HG02610 (cell line): Measurements from ENCODE around the gene SLC22A1.
"Not testable (repeated sequence)": the region's sequence is repeated elsewhere in the genome, so short reads cannot be mapped to it uniquely, and the experiment has no call there.

Experiments
- ATAC-seq: cut with Tn5 transposase; IDR thresholded peaks from one replicate; pipeline ENCODE4 v1.9.1; 2021; ENCODE audit warnings: mild to moderate bottlenecking, moderate library complexity; ENCODE audit not compliant: unreplicated experiment

Gene SLC22A1

DNA sequence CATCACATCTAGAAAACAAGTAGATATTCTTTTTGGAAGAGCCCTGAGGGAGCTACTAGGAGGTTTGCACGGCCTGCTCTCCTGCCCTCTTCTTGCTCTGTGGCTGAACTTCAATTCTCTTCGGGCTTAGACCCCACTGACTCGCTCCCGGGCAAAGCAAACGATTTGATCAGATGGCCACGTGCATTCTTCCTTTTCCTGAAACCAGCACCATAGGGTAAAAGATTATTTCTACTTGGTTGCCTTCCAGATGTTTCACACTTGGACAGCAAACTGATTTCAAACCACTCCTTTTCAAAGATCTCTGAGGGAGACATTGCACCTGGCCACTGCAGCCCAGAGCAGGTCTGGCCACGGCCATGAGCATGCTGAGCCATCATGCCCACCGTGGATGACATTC is at the start of gene SLC22A1:
Gene SLC22A1 (plus strand): TSS at position 258 of the 400 bp plus-strand sequence. CDS start 121 bp downstream, at position 379.
- no peak for ATAC-seq

DNA sequence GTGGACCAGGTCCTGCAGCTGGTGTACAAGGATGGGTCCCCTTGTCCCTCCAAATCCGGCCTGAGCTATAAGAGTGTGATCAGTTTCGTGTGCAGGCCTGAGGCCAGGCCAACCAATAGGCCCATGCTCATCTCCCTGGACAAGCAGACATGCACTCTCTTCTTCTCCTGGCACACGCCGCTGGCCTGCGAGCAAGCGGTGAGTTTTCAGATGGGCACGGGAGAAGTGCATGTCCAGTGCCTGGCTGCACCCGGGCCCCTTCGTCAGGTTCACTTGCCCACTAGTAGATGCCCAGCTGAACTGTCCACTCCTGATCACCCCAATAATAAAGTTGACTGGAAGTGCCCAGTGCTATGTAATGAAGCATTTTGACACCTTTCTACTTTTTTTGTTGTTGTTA is 48.3 kb upstream of the SLC22A1 start:
- no peak for ATAC-seq

DNA sequence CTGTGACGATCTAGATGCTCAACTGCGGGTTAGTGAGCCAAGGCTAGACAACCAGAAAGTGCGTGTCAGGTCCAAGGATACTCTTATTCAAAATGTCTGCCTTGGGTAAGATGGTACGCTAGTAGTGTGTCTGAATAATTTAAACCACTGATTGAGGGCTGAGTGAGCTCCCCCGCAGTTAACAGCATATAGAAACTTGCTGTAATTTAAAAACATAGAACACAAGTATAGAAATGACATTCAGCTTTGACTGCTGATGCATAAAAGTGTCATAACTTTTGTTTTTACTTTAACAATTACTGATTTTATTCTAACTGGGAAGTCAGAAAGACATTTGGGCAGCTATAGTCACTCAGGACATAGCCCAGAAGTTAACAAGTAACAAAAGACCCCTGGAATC is 45.6 kb upstream of the SLC22A1 start:
- peak; percentile 89 for ATAC-seq

DNA sequence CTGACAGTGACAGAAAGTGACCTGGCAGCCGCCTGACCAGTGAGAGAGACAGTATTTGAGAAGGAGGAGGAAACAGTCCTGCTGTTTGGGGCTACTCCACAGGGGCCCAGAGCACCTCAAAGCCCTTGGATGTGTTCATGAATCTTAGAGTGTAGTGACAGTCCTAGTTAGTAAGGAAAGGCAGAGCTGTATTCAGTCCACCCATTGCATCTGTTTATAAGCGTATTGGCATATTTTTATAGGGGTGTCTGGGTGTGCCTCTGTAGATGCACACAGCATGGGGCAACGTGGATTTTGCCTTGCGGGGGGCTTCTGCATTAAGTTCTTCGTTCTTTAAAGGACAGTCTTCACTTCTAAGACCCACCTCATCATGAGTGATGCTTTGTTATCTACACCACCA is 44.6 kb upstream of the SLC22A1 start:
- ATAC-seq: no peak

DNA sequence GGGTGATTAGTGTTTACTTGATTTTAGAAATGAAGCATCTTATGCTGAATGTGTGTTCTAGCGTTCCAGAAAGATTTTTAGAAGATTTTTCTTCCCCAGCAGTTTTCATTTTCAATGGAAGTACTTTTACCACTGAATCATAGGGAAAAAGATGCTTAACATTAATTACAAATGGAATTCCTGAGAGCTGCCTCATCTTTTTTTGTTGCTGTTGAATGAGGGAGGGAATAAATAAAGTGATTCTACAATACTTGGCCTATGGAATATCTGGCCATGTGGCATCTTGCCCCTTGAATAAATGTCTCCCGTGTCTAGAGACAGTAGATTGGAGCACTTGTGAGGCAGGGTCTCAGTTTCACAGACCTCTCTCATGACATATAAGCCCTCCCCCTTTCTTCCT is 44.1 kb upstream of the SLC22A1 start:
- ATAC-seq: no peak

DNA sequence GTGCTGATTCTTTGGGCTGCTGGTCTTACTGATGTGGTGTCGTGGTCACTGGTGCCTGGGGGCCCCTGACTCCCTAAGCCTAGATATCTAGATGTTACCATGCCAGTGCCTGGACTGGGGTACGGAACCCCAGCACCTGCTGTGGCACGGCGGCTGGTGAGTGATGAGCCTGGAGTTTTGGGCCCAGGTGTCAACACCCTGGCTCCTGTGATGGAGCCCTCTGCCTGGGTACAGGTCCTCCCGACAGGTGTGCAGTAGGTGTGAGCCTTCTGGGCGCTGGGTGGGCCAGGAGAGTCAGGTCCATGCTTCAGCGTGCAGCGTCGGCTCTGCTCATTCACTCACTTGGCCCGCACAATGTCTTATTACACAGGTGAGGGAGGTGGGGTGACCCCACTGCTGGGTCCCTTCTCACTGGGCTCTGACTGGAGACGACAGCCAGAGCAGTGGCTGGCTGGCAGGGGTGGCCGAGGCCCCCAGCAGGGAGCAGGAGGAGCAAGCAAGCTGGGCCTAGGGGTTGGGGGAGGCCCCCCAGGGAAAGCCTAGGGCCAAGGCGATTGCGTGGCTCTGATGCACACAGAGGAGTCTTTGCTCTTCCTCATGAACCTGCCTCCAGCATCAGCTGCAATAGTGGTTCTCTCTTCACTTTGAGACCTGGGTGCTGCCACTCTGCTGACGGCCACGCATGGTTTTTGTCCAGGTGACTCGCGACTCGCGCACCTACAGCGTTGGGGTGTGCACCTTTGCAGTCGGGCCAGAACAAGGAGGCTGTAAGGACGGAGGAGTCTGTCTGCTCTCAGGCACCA is 42.5 kb upstream of the SLC22A1 start:
- no peak for ATAC-seq

DNA sequence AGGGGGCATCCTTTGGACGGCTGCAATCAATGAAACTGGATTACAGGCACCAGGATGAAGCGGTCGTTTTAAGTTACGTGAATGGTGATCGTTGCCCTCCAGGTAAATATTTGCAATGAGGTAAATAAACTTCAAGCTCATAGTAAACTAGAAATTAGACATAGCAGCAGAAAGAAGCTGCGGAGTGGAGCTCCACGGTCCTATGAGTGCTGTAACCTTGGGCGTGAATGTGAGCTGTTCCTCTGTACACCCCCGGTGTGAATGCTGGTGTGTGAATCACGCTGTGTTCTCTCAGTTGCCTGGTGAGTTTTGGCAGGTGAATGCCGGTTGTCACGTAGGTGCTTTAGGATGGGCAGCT is 42.0 kb upstream of the SLC22A1 start:
- no peak for ATAC-seq

DNA sequence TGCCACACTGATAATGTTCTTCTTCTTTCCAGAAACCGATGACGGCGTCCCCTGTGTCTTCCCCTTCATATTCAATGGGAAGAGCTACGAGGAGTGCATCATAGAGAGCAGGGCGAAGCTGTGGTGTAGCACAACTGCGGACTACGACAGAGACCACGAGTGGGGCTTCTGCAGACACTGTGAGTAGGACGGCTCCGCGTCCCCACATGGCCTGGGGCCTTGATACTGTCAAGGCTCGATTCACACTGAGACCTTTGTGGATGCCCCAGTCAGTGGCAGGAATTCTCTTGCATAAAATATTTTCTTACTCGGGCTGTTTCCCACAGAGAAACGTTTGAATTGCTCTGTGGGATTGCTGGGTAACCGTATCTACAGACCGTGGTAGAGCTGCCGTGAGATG is 41.5 kb upstream of the SLC22A1 start:
- no peak for ATAC-seq

DNA sequence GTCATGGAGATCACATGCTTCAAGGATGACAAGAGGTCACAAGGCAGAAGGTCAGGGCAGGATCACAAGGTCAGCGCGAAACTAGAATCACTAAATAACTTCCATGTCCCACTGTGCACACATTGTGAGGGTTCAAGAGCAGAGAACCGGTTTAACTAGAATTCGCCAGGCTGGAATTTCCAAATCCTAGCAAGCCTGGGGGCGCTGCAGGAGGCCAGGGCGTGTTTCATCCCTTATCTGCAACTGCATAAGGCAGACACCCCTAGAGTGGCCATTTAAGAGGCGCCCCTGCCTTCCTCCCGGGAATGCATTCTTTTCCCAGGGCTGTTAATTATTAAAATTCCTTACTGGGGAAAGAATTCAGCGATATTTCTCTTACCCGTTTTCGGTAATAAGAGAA is 40.2 kb upstream of the SLC22A1 start:
- no peak for ATAC-seq

DNA sequence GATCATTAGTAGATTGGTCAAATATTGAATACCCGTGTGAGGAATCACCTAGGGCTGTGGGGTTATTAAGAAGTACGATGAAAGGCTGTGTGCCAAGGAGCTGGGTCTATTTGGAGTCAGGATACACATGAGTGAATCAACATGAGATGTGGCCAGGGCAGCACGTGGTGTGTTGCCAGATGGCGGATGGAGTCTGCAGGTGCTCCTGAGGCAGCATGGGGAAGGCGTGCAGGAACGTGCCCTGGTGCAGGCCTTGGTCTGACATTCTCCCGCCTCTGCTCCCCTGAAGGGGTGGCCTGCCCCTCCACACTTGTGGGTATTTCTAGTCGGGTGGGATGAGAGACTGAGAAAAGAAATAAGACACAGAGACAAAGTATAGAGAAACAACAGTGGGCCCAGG is 39.0 kb upstream of the SLC22A1 start:
- ATAC-seq: no peak

DNA sequence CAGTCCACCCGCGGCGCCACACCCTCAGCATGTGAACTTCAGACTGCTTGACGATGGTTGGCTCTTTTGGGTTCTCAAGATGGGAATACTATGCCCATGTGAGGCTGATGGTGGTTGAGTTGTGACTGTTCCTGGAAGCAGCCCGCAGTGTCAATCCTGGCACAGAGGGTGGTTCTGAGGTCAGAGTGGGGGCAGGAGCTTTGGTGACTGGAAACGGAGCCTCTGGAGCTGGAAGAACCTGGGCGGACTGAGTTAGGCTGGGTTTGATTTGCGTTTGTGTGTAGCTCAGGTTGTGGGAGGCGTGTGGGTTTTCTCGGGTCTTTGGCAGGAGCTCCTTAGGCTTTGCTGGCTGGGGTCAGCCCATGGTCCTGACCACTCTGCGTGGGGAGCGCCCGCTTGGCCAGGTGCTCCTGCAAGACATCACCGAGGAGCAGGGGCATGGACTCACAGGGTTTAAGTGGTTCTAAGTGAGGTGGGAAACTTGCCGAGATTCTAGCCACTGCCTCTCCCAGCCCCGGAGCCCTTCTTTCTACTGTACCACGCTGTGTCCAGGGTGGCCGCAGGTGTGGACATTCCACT is 37.3 kb upstream of the SLC22A1 start:
- ATAC-seq: no peak

DNA sequence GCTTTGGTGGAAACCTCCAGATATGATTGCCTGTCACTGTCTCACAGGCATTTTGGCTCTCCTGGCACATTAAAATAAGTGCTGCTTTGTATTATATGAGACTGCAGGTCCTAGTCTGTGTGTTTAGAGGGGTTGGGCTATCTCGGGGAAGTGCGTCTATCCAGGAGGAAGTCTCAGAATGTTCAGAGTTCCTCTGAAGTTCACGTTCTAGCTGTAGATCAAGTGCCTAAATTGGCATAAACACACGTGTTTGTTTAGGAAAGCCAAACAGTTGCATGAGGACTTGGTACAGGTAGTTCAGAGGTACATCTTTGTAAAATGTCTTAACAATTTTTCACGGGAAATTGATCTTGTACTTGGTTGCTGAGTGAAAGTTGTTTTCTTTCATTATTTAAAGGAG is 36.4 kb upstream of the SLC22A1 start:
- ATAC-seq: no peak

DNA sequence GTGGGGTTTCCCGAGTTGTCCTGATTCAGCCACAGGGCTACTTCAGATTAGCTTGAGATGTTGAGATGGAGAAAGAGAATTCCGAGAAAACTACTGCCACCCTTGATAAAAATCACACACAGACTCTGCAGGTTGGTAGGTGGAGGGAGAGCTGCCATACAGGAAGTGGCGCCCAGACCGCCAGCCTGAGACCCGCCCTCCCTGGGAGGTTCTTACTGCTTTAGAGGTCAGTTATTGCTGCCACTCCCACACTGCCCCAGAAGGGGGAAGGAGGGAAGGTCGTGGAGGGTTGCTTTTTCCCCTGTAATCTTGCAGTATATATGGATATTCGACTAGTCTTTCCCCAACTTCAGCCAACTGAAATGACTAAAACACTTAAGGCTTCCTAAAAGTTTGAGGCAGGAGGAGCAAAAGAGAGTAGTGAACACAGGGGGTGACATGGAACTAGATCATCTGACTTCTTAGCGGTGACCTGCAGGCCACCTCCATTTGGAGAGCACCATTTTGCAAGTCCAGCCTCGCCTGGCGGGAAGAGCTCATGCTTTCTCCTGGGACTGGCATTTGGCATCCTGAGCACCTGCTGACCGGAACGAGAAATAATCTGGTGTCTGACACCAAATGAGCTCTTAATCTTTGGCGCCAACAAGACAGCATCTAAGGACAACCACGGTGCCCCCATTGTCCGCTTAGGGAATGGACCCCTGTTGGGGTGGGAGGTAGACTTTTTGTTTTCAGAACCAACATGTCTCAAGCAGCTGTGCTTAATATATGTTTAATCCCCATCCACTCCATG is 35.7 kb upstream of the SLC22A1 start:
- no peak for ATAC-seq

DNA sequence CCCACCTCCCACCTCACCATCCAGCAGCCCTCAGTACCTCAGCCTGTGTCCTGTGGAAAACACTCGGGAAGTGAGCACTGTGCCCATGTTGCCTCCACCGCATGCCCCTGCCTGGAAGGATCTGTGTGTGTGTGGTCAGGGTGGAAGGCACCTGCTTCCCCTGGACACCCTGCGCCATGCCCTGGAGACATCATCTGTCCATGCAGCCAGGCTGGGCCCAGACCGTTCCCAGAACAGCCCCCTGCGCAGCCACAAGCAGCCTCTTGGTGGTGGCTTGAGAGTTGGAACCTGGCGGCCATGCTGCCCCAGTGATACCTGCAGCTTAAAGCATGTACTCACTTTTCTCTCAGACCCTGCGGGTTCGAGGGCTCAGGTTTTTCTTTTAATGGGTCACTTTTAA is 34.9 kb upstream of the SLC22A1 start:
- ATAC-seq: no peak

DNA sequence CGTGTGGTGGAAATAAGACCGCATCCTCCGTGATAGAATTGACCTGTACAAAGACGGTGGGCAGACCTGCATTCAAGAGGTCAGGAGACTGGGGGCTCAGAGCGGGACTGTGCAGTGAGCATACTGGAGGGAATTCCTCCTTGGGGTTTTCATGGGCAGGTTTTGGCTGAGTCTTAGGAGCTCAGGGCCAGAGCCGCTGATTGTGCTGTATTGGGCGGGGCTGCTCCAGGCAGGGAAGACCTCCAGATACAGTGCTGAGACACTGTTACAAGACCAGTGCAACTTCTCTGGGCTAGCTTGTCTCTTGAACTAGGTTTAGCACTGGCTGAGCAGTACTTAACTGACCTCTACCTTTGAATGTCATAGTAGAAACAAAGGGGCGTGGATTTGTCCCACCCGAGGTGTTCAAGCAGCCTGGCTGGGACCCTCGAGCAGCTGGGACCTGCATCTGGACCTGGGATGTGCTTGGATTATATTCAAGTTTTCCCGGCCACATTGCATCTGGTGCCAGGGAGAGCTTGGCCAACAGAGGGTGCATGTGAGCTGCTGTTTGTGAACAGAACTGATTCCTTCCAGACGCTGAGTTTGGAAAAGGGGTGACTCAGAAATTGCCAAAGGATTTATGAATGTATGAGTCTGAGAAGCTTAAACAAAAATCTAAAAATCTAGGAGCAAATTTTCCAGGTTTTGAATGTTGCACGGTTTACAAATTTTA is 33.4 kb upstream of the SLC22A1 start:
- ATAC-seq: no peak

DNA sequence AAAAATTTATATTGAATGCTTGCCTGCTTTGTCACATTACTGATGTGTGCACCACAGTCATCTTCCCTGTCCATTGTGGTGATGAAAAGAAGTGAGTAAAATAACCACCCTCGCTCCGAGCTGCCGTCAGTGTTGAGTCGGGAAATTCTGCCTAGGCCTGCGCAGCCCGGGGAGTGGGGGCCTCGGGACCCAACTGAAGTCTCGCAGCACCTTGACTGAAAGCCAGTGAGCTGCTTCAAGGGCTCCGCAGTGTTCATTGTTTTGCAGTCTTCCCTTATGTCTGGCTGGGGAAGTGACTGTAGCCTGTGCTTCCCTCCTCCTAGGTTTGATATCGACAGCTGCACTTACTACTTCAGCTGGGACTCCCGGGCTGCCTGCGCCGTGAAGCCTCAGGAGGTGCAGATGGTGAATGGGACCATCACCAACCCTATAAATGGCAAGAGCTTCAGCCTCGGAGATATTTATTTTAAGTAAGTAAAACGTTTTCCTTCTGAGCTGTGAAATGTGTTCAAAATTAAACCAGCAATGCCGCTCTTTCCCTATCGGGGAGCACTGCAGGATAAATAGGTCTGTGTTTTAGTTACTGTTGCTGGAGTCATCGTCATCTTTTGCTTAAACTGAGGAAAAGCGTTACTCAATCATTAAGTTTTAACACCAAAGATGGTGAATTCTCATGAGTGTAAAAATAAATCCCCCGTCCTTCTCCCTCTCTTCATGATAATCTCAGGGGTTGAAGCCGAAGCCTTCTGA is 32.7 kb upstream of the SLC22A1 start:
- no peak for ATAC-seq

DNA sequence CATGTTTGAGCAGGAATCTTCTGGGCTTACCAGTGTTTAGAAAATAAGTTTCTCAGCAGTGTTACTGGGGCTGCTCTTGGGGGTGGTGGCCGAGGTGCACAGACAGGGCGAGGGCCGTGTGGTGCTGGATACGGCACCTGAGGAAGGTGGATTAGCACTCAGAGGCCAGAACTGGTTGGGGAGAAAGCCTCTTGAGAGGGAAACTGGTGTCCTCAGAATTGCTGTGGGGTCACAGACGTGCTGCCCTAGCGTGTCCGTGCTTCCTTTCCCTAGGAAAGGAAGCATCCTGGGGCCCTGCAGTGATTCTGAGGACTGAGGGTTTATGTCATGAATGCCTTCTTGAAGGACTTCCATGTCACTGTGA is 32.1 kb upstream of the SLC22A1 start:
- ATAC-seq: no peak

DNA sequence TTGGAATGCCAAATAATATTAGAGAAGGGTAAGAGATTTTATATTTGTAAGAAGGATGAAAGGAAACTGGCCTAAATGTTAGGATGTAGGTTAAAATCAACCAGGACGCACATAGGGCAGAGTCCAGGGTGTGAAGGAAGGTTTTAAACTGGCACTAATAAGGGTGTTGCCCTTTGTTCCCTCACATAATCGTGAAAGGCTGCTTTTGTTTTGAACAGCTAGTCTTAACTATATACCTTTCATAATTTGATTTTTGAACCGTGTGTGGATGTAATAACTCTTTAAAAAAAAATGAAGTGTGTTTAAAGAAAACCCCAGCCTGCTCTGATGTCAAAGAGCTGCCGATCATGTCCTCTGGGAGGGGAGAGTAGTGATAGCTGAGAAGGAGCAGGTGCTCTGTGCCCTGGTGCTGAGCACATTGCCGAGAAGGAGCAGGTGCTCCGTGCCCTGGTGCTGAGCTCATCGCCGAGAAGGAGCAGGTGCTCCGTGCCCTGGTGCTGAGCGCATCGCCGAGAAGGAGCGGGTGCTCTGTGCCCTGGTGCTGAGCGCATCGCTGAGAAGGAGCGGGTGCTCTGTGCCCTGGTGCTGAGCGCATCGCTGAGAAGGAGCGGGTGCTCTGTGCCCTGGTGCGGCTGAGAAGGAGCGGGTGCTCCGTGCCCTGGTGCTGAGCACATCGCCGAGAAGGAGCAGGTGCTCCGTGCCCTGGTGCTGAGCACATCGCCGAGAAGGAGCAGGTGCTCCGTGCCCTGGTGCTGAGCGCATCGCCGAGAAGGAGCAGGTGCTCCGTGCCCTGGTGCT is 31.0 kb upstream of the SLC22A1 start:
- ATAC-seq: not testable (repeated sequence)

DNA sequence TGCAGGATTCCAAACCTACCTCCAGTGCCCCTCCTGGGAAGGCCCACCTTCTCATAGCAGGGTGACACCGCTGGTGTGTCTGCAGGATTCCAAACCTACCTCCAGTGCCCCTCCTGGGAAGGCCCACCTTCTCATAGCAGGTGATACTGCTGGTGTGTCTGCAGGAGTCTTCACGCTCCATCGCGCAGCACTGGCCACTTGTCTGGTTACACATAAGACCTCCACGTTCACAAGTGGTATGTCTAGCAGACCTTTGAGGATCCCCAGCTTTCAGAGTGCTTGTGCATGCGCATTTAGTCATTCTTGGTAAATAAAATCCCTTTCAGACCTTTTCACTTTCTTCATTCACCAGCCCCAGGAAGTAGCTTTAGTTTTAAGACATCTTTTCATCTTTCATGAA is 29.4 kb upstream of the SLC22A1 start:
- ATAC-seq: not testable (repeated sequence)

DNA sequence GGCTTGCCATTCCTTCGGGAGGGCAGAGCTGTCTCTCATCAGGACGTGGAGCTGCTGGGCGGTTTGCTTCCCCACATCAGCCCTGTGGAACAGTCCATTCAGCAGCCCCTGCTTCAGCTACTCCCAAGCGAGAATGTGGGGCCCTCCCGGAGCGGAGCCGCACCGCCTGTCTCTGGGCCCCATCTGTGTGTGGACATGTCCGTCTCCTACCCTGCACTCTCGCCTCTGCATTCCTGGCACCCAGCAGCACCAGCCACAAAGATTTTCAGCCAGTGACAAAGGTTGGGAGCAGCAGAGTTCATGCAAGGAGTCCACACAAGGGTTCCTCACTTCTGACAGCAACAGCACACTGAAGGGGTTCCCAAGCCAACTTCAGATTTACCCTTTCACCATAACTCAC is 29.0 kb upstream of the SLC22A1 start:
- no peak for ATAC-seq
